Effector memory CD4-positive, alpha-beta T cell (primary cell): ENCODE measurements around the gene RBM23.
A peak's percentile ranks its signal among the peaks of the same experiment; 100 is the strongest.
"Not testable (repeated sequence)": the region's sequence is repeated elsewhere in the genome, so short reads cannot be mapped to it uniquely, and the experiment has no call there.

Experiments used
- DNase-seq, 3 donors: peaks; one replicate each; pipeline ENCODE4 v3.0.0-alpha.2; 2020
- H3K27ac ChIP-seq: 2 replicates; pipeline ENCODE4 v1.7.0; 2013; ENCODE audit warnings: mild to moderate bottlenecking, low read length, moderate library complexity; ENCODE audit not compliant: insufficient read depth, poor library complexity, severe bottlenecking
- H3K27me3 ChIP-seq: replicated peaks from 2 replicates; pipeline ENCODE4 v1.7.0; 2013; ENCODE audit warnings: mild to moderate bottlenecking, low read length; ENCODE audit not compliant: insufficient read depth, control insufficient read depth, poor library complexity, severe bottlenecking
- H3K36me3 ChIP-seq: 2 replicates; pipeline ENCODE4 v1.7.0; 2013; ENCODE audit warnings: mild to moderate bottlenecking, low read length, moderate library complexity; ENCODE audit not compliant: control insufficient read depth, insufficient read depth
- H3K4me1 ChIP-seq: 2 replicates; pipeline ENCODE4 v1.7.0; 2013; ENCODE audit warnings: low read length, mild to moderate bottlenecking; ENCODE audit not compliant: control insufficient read depth, insufficient read depth, poor library complexity, severe bottlenecking
- H3K4me3 ChIP-seq: 2 replicates; pipeline ENCODE4 v1.7.0; 2013; ENCODE audit warnings: low read length, low read depth, mild to moderate bottlenecking; ENCODE audit not compliant: insufficient read depth, poor library complexity, severe bottlenecking
- H3K9me3 ChIP-seq: 2 replicates; pipeline ENCODE4 v1.7.0; 2013; ENCODE audit warnings: mild to moderate bottlenecking, low read length, moderate library complexity; ENCODE audit not compliant: control insufficient read depth
- total RNA-seq, 3 donors: gene quantifications; one replicate each; lab custom pipeline; 2026; lab: John Stamatoyannopoulos, UW

RBM23 gene
- 80.4 to 101 (median 94.0) reads per million in 3 donors for total RNA-seq

- Histone ChIP-seq H3K27me3 (no peaks in the 10 kb centered on the region), H3K4me1 (peaks cover 12% of the 10 kb centered on the region), H3K27ac (peak within 1 kb of the TSS; percentile 100), H3K36me3 (peaks cover 26% of the 10 kb centered on the region), H3K9me3 (no peaks in the 10 kb centered on the region), H3K4me3 (peak within 1 kb of the TSS; percentile 77)
- DNase-seq, result peak; percentile 99 to 100 (median 100)
Measured at GRCh38 chr14:22918804-22919600, at the start of gene RBM23. TSS of gene RBM23 (minus strand) at chr14:22919149.

GRCh38 chr14:22966783-22967269, 47.9 kb upstream of the RBM23 start:
- Histone ChIP-seq H3K9me3 (no peaks in the 10 kb centered on the region), H3K4me3 (no peak overlapping the region), H3K27ac (no peak overlapping the region), H3K27me3 (no peaks in the 10 kb centered on the region), H3K36me3 (no peaks in the 10 kb centered on the region), H3K4me1 (no peaks in the 10 kb centered on the region)
- no peak for DNase-seq

- not testable (repeated sequence) for H3K4me1 ChIP-seq, H3K9me3 ChIP-seq, H3K27me3 ChIP-seq, H3K4me3 ChIP-seq, H3K36me3 ChIP-seq, DNase-seq, H3K27ac ChIP-seq
Measured at GRCh38 chr14:22965916-22966782, 47.2 kb upstream of the RBM23 start.

- no peaks in the 10 kb centered on the region for H3K36me3 ChIP-seq
- no peak overlapping the region for H3K4me3 ChIP-seq
- H3K27ac ChIP-seq, result no peak overlapping the region
- no peaks in the 10 kb centered on the region for H3K27me3 ChIP-seq
- no peak for DNase-seq
- no peaks in the 10 kb centered on the region for H3K4me1 ChIP-seq
- no peaks in the 10 kb centered on the region for H3K9me3 ChIP-seq
Measured at GRCh38 chr14:22962061-22962676, 43.2 kb upstream of the RBM23 start.

- H3K27me3 ChIP-seq, result no peaks in the 10 kb centered on the region
- no peaks in the 10 kb centered on the region for H3K9me3 ChIP-seq
- no peak for DNase-seq
- H3K36me3 ChIP-seq, result peaks cover 3% of the 10 kb centered on the region
- H3K4me3 ChIP-seq, result peak overlapping the region; percentile 78
- peak overlapping the region; percentile 79 for H3K27ac ChIP-seq
- peaks cover 4% of the 10 kb centered on the region for H3K4me1 ChIP-seq
Measured at GRCh38 chr14:22955702-22956569, 37.0 kb upstream of the RBM23 start.

- no peak overlapping the region for H3K4me3 ChIP-seq
- H3K36me3 ChIP-seq, result peaks cover 9% of the 10 kb centered on the region
- H3K27me3 ChIP-seq, result no peaks in the 10 kb centered on the region
- H3K27ac ChIP-seq, result no peak overlapping the region
- no peak for DNase-seq
- peaks cover 4% of the 10 kb centered on the region for H3K4me1 ChIP-seq
- no peaks in the 10 kb centered on the region for H3K9me3 ChIP-seq
Measured at GRCh38 chr14:22952418-22952817, 33.5 kb upstream of the RBM23 start.

GRCh38 chr14:22951795-22952194, 32.8 kb upstream of the RBM23 start:
- not testable (repeated sequence) for H3K27me3 ChIP-seq, H3K4me1 ChIP-seq, H3K4me3 ChIP-seq, H3K27ac ChIP-seq, DNase-seq, H3K9me3 ChIP-seq
- peaks cover 14% of the 10 kb centered on the region for H3K36me3 ChIP-seq

- Histone ChIP-seq H3K36me3 (peaks cover 15% of the 10 kb centered on the region), H3K4me3 (no peak overlapping the region), H3K27me3 (no peaks in the 10 kb centered on the region), H3K27ac (no peak overlapping the region), H3K9me3 (no peaks in the 10 kb centered on the region), H3K4me1 (no peaks in the 10 kb centered on the region)
- DNase-seq, result no peak
Measured at GRCh38 chr14:22945642-22946041, 26.7 kb upstream of the RBM23 start.

GRCh38 chr14:22939684-22940083, 20.7 kb upstream of the RBM23 start:
- Histone ChIP-seq H3K4me1 (no peaks in the 10 kb centered on the region), H3K27me3 (no peaks in the 10 kb centered on the region), H3K36me3 (no peaks in the 10 kb centered on the region), H3K4me3 (no peak overlapping the region), H3K9me3 (no peaks in the 10 kb centered on the region), H3K27ac (no peak overlapping the region)
- DNase-seq, result no peak
